ENCODE data around the gene RAPGEF6.

The RAPGEF6 gene

DNA sequence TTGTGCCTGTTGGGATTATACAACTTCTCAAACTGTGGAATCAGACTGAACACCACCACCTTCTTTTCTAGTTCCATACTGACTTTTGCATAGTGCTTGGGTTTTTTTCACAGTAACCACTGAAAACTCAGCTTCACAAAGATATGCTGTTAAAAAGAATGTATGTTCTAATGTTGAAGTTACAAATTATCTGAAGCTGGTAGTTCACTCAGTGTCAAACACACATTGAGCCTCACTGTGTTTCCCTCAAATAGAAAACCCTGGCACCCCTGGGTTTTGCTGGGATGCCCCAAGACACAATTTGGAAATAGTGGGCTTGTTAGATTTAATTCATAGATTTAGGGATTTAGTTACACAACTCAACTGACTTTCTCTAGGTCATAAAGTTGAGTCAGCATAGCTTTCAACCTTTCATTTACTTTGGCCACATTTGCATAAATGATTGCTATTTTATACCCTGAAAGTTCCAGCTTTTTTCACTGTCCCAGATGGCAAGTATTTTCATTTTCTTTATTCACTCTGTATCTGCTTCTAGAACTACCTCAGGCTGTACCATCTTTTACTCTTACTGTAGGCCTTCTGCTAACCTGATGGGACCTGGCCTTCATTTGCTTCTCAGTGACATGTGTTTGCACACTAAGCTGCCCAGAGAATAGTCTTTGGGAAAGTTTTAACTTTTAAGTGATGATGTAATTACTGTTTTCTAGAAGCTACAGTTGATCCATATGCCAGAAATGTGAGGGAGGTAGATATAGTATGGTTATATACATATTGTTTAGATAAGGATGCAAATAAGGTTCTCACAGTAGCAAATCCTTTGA lies 256.1 kb downstream of the RAPGEF6 start:
- TF ChIP-seq, protein P1, sequence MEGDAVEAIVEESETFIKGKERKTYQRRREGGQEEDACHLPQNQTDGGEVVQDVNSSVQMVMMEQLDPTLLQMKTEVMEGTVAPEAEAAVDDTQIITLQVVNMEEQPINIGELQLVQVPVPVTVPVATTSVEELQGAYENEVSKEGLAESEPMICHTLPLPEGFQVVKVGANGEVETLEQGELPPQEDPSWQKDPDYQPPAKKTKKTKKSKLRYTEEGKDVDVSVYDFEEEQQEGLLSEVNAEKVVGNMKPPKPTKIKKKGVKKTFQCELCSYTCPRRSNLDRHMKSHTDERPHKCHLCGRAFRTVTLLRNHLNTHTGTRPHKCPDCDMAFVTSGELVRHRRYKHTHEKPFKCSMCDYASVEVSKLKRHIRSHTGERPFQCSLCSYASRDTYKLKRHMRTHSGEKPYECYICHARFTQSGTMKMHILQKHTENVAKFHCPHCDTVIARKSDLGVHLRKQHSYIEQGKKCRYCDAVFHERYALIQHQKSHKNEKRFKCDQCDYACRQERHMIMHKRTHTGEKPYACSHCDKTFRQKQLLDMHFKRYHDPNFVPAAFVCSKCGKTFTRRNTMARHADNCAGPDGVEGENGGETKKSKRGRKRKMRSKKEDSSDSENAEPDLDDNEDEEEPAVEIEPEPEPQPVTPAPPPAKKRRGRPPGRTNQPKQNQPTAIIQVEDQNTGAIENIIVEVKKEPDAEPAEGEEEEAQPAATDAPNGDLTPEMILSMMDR (IDR thresholded peaks at IDR 0.05; ENCODE audit: control insufficient read depth, extremely low read depth, insufficient read depth), result no peak
- no peak overlapping the region for H3K4me3 ChIP-seq (ENCODE audit: low read depth, low read length)
- no peak for DNase-seq (ENCODE audit: low read depth)

DNA sequence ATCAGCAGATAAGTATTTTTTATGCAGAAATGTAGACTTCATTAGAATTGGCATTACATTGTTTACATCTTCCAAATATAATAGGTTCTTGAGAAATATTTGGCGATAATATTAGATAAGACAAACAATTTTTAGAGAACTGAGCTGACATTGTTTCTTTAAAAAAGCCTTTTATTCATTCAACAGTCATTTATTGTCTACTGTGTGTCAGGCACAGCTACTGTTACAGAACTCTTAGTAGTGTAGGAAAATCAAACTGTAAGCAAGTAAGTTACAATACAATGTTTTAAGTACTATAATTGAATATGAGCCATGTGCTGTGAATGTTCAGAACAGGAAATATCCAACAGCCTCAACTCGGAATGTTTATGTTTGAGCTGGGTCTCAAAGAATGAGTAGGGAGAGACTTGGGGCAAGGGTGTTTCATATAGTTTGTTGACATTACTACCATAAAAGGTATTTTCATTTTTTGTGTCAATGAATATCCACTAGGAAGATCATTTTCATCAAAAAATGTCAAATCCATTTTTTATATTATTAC lies 257.2 kb downstream of the RAPGEF6 start:
- no peak for DNase-seq (ENCODE audit: low read depth)
- TF ChIP-seq, protein P1 (IDR thresholded peaks at IDR 0.05; ENCODE audit: control insufficient read depth, extremely low read depth, insufficient read depth), result no peak
- no peak overlapping the region for H3K4me3 ChIP-seq (ENCODE audit: low read depth, low read length)

DNA sequence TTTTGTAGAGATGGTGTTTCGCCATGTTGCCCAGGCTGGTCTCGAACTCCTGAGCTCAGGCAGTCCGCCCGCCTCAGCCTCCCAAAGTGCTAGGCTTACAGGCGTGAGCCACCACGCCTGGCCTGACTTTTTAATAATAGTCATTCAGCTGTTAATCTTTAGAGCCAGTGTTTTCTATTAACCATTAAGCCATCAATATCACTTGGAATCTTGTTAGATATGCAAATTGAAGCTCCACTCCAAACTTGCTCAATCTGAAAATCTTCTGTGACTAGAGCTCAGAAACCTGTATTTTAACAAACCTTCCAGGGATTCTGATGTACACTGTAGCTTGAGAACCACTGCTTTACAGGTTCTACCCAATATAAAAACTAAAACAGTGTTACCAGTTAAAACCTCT lies 257.7 kb downstream of the RAPGEF6 start:
- H3K4me3 ChIP-seq (ENCODE audit: low read depth, low read length), result no peak overlapping the region
- TF ChIP-seq, protein P1 (IDR thresholded peaks at IDR 0.05; ENCODE audit: control insufficient read depth, extremely low read depth, insufficient read depth), result no peak
- no peak for DNase-seq (ENCODE audit: low read depth)

DNA sequence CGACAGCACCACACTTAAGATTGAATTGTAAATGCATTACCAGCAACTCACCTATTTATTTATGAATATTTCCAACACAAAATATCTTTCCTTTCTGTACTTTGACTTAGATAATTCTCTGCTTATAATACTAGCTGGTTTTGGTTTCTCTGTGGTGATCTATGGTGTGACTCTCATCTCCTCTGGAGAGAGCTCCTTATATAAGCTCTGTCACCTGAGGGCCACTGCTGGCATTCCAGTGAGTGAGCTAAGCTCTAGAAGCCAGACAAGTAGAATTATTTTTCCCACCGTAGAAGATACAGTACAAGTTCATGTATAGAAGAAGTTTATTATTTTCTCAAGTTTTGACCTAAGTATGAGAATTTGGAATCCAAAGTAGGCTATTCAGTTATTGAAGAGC lies 259.7 kb downstream of the RAPGEF6 start:
- TF ChIP-seq, protein P1 (IDR thresholded peaks at IDR 0.05; ENCODE audit: control insufficient read depth, extremely low read depth, insufficient read depth), result no peak
- no peak overlapping the region for H3K4me3 ChIP-seq (ENCODE audit: low read depth, low read length)

More for the DNA sequence above, 259.7 kb downstream of the RAPGEF6 start:
- DNase-seq (ENCODE audit: low read depth), result no peak

Measured in LNCaP clone FGC (cell line).